HCT116 (cell line): ENCODE measurements around the gene APAF1.

ENCODE experiments used
- CBX3 ChIP-seq: IDR thresholded peaks from 2 replicates; pipeline ENCODE4 v1.6.1; 2012; ENCODE audit warnings: low read depth
- CTCF ChIP-seq, 3 experiments: fragments of 200-600 bp in 1 of 3; sonication (generic) in 1 of 3; IDR thresholded peaks in 2 of 3; conservative IDR thresholded peaks in 1 of 3; 2 replicates each; pipeline ENCODE4 v1.5.1; 2012 to 2017; ENCODE audit warnings: low read depth in 2 of 3, low read length in 2 of 3, antibody characterized with exemption in 1 of 3, borderline replicate concordance in 1 of 3, control low read depth in 1 of 3, mild to moderate bottlenecking in 1 of 3, mixed read lengths in 1 of 3, mixed run types in 1 of 3, moderate library complexity in 1 of 3; ENCODE audit not compliant: insufficient read depth in 1 of 3
- EZH2 ChIP-seq: fragments of 200-600 bp; sonication (generic); IDR thresholded peaks from 2 replicates; pipeline ENCODE4 v1.6.1; 2017; ENCODE audit warnings: antibody characterized with exemption, mixed run types
- JUND ChIP-seq: IDR thresholded peaks from 2 replicates; pipeline ENCODE4 v1.6.1; 2012
- MAX ChIP-seq: IDR thresholded peaks from 2 replicates; pipeline ENCODE4 v1.6.1; 2012
- POLR2A ChIP-seq: IDR thresholded peaks from 2 replicates; pipeline ENCODE4 v1.7.0; 2011; ENCODE audit warnings: borderline replicate concordance; ENCODE audit not compliant: insufficient read depth, insufficient read length; ENCODE audit errors: extremely low read depth
- POLR2AphosphoS5 ChIP-seq: IDR thresholded peaks from 2 replicates; pipeline ENCODE4 v1.6.1; 2011; ENCODE audit warnings: mild to moderate bottlenecking, low read depth, low read length, moderate library complexity
- SIN3A ChIP-seq: IDR thresholded peaks from 2 replicates; pipeline ENCODE4 v1.6.1; 2012; ENCODE audit warnings: low read depth
- TCF7L2 ChIP-seq: IDR thresholded peaks from 2 replicates; pipeline ENCODE4 v1.7.0; 2011; ENCODE audit warnings: borderline replicate concordance, inconsistent platforms; ENCODE audit not compliant: insufficient read depth, insufficient read length; ENCODE audit errors: extremely low read depth

DNA sequence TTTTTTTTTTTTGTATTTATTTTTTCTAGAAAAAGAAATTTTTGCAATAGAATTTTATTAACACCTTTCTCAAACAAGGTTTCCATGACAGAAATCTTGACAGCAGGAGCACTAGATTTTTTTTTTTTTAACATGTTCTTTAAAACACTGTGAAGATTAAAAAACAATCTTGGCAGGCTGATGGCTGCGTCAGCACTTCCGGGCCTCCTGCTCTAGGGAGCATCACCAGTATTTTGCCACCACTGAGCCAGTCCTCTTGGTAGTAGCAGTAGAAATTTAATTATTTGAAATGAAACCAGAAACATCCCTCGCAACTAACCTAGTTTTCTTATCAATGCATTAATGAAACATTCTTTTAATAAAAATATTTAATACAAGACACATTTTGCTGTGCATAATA, 99.6 kb downstream of the APAF1 start:
- TF ChIP-seq EZH2 (no peak), POLR2AphosphoS5 (no peak), POLR2A (no peak), CTCF (IDR thresholded peaks at IDR 0.05 in 2 of 3, conservative IDR thresholded peaks at IDR 0.05 in 1 of 3; ENCODE audit: borderline replicate concordance in 1 of 3, insufficient read depth in 1 of 3, low read depth in 2 of 3, low read length in 2 of 3) (no peak), MAX (no peak), CBX3 (no peak), SIN3A (no peak), JUND (no peak), TCF7L2 (no peak)
